Chondrocyte (in vitro differentiated cells): ENCODE results near the gene ELF5. TPM values are rescaled to one million over a fixed set of nuclear protein-coding genes. Genes with fewer than 3 reads are reported as not detected.

Experiments used
- DNase-seq: peaks from one replicate; pipeline ENCODE4 v3.0.0; 2021; ENCODE audit warnings: mixed read lengths, low spot score
- H3K27ac Mint-ChIP-seq: one replicate; pipeline ENCODE4 v1.8.0; 2021; ENCODE audit warnings: mild to moderate bottlenecking, moderate library complexity, mixed read lengths; ENCODE audit not compliant: unreplicated experiment
- H3K27me3 Mint-ChIP-seq: 2 replicates; pipeline ENCODE4 v1.8.0; 2021; ENCODE audit warnings: low read depth, mixed read lengths
- H3K36me3 Mint-ChIP-seq: 2 replicates; pipeline ENCODE4 v1.8.0; 2021; ENCODE audit warnings: low read depth, mixed read lengths
- H3K4me1 Mint-ChIP-seq: 2 replicates; pipeline ENCODE4 v1.8.0; 2021; ENCODE audit warnings: low read depth, mild to moderate bottlenecking, mixed read lengths
- H3K4me3 Mint-ChIP-seq: one replicate; pipeline ENCODE4 v1.8.0; 2021; ENCODE audit warnings: mild to moderate bottlenecking, moderate library complexity, mixed read lengths; ENCODE audit not compliant: unreplicated experiment
- H3K9me3 Mint-ChIP-seq: 2 replicates; pipeline ENCODE4 v1.8.0; 2021; ENCODE audit warnings: low read depth, mixed read lengths
- total RNA-seq: library from RNA; stranded (reverse); gene quantifications from 3 replicates; pipeline ENCODE4 v1.2.1, GENCODE V29; 2021
- TF ChIP-seq, protein P1 (sequence below): fragments of 200-600 bp; sonication (generic); IDR thresholded peaks from 2 replicates; pipeline ENCODE4 v1.5.0; 2021; ENCODE audit warnings: antibody characterized with exemption, mild to moderate bottlenecking, moderate library complexity

The ELF5 gene
- total RNA-seq, 1 donor from 2014 or later, result not detected

DNA sequence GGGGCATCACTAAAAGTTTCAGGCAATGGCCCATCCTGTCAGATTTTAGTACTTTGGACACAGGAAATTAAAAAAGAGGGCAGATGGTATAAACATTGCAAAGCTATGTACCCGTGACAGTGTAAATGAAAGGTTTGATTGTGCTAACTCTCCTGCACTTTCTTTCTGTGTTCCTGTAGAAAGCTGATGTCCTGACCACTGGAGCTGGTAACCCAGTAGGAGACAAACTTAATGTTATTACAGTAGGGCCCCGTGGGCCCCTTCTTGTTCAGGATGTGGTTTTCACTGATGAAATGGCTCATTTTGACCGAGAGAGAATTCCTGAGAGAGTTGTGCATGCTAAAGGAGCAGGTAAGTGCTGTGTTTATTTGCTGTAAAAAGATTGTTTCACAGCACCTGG, 64.6 kb downstream of the ELF5 start:
- no peaks in the 10 kb centered on the region for H3K9me3 Mint-ChIP-seq
- H3K27ac Mint-ChIP-seq, result peak overlapping the region; percentile 14
- H3K36me3 Mint-ChIP-seq, result peaks cover 24% of the 10 kb centered on the region
- TF ChIP-seq, protein P1, sequence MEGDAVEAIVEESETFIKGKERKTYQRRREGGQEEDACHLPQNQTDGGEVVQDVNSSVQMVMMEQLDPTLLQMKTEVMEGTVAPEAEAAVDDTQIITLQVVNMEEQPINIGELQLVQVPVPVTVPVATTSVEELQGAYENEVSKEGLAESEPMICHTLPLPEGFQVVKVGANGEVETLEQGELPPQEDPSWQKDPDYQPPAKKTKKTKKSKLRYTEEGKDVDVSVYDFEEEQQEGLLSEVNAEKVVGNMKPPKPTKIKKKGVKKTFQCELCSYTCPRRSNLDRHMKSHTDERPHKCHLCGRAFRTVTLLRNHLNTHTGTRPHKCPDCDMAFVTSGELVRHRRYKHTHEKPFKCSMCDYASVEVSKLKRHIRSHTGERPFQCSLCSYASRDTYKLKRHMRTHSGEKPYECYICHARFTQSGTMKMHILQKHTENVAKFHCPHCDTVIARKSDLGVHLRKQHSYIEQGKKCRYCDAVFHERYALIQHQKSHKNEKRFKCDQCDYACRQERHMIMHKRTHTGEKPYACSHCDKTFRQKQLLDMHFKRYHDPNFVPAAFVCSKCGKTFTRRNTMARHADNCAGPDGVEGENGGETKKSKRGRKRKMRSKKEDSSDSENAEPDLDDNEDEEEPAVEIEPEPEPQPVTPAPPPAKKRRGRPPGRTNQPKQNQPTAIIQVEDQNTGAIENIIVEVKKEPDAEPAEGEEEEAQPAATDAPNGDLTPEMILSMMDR, result no peak
- no peak overlapping the region for H3K4me3 Mint-ChIP-seq
- H3K4me1 Mint-ChIP-seq, result peaks cover 16% of the 10 kb centered on the region
- DNase-seq, result no peak
- no peaks in the 10 kb centered on the region for H3K27me3 Mint-ChIP-seq

DNA sequence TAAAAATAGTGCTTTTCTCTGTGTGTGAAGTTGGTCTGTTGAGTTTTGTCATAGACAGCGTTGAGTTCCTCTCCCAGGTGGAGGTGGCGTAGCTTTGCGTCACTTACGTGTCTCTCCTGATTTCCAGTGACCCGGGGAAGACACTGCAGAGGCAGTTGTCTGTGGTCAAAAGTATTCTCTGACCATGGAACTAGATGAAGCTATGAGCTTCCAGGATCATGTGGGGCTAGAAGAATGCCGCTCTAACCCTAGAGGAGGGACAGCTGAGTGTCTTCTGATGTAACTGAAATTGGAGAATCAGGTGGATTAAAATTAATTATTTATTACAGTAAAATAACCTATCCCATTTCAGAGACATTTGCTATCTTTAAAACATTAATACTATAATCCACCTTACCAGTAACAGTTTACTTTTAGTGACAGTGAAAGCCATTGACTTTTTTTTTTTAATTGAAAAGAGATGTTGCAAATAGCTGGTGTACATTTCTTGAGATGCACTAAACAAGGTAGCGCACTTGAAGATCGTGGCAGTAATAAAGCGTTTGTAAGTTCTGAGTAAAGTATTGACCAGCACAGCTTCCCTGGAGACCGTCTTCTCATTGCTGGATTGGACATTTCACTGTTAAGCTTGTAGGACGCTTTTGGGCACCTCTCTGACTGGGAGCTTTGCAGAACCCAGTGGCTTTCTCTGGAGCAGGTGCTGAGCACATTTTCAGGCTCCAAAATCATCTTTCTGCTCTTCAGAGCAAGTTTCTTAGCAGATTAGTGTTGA, 65.2 kb downstream of the ELF5 start:
- H3K4me3 Mint-ChIP-seq, result no peak overlapping the region
- peaks cover 18% of the 10 kb centered on the region for H3K36me3 Mint-ChIP-seq
- TF ChIP-seq, protein P1, result no peak
- H3K27me3 Mint-ChIP-seq, result no peaks in the 10 kb centered on the region
- H3K4me1 Mint-ChIP-seq, result peaks cover 16% of the 10 kb centered on the region
- no peaks in the 10 kb centered on the region for H3K9me3 Mint-ChIP-seq
- no peak for DNase-seq
- H3K27ac Mint-ChIP-seq, result peak overlapping the region; percentile 14

DNA sequence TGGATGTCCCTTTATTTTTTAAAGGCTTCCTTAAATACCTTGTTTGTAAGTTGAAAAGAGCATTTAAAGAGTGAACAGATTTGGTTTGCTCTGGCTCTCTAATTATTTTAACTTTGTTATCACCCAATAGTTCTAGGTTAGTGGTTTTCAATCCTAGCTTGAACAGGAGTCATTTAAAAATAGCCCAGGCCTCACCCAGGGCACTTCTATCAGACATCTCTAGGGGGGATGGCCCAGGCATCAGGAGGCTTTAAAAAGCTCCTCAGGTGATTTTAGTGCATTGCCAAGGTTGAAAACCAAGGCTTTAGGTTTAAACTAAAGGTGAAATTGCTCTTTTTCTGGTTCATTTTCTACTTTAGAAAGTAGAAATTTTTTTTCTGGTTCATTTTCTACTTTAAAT, 66.5 kb downstream of the ELF5 start:
- no peak for DNase-seq
- Mint-ChIP-seq H3K4me3 (no peak overlapping the region), H3K9me3 (no peaks in the 10 kb centered on the region), H3K4me1 (peaks cover 16% of the 10 kb centered on the region), H3K36me3 (peaks cover 14% of the 10 kb centered on the region), H3K27me3 (no peaks in the 10 kb centered on the region), H3K27ac (no peak overlapping the region)
- TF ChIP-seq, protein P1, result no peak

DNA sequence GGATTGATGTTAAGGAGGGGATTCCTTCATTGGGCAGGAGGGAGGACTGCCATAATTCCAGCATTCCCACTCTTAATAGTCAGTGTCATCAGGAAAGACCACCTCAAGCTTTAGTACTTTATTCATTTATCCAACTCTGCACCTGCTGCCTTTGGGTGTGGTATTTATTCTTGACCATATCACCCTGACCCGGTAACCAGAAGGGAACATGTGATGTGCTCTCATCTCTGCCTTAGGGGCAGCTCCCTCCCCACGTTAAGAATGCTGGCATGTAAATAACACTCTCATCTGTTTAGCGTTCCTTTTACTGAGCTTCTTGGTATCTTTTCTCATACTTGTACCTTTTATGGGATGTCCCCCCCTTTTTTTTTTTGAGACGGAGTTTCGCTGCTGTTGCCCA, 67.2 kb downstream of the ELF5 start:
- H3K27me3 Mint-ChIP-seq, result no peaks in the 10 kb centered on the region
- TF ChIP-seq, protein P1, result no peak
- no peak for DNase-seq
- H3K4me1 Mint-ChIP-seq, result peaks cover 16% of the 10 kb centered on the region
- H3K4me3 Mint-ChIP-seq, result no peak overlapping the region
- H3K27ac Mint-ChIP-seq, result no peak overlapping the region
- peaks cover 11% of the 10 kb centered on the region for H3K36me3 Mint-ChIP-seq
- H3K9me3 Mint-ChIP-seq, result no peaks in the 10 kb centered on the region

DNA sequence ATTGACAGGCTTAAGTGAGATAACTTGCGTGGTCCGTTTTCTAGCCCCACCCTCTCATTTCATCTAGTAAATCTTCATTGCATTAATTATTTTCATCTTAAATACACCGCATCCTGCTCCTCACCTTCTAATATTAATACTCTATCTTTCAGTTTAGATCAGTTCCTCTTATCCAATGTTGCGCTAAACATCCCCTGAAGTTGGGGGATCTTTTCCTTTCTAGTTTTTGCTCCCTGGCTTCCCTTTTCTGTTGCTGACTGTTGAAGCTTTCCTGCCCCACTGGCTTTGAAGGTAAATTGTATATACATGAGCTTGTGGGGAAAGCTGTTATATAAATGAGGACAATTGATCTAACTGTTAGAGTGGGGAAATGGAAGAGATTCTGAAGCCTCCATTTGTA, 67.6 kb downstream of the ELF5 start:
- no peak overlapping the region for H3K4me3 Mint-ChIP-seq
- H3K4me1 Mint-ChIP-seq, result peaks cover 20% of the 10 kb centered on the region
- H3K9me3 Mint-ChIP-seq, result no peaks in the 10 kb centered on the region
- TF ChIP-seq, protein P1, result no peak
- H3K27me3 Mint-ChIP-seq, result no peaks in the 10 kb centered on the region
- H3K27ac Mint-ChIP-seq, result no peak overlapping the region
- DNase-seq, result no peak
- H3K36me3 Mint-ChIP-seq, result peaks cover 9% of the 10 kb centered on the region
